HepG2 (cell line): ENCODE results near the gene CSTB. TPM values are rescaled to one million over a fixed set of nuclear protein-coding genes. Genes with fewer than 3 reads are reported as not detected.

Experiments
- AKAP8 ChIP-seq: sonication (generic); formaldehyde crosslinking; IDR thresholded peaks from 2 replicates; pipeline ENCODE4 v1.5.1; 2020; ENCODE audit warnings: mild to moderate bottlenecking, missing genetic modification reagents
- ASH2L ChIP-seq: fragments of 300-600, 200-600 bp; sonication (generic); IDR thresholded peaks from 2 replicates; pipeline ENCODE4 v1.7.0; 2017; ENCODE audit warnings: low read depth, mild to moderate bottlenecking, moderate library complexity, mixed read lengths, low read length; ENCODE audit not compliant: insufficient read length
- DNMT3B ChIP-seq: conservative IDR thresholded peaks from 2 replicates; pipeline ENCODE4 v1.6.1; 2016; ENCODE audit warnings: missing biosample characterization, control low read depth
- HDAC1 ChIP-seq: sonication (generic); formaldehyde crosslinking; IDR thresholded peaks from 2 replicates; pipeline ENCODE4 v1.5.1; 2020; ENCODE audit warnings: mild to moderate bottlenecking, missing genetic modification reagents
- HNRNPL ChIP-seq: fragments of 200-400 bp; formaldehyde crosslinking; IDR thresholded peaks from 2 replicates; pipeline ENCODE4 v1.6.1; 2017; ENCODE audit warnings: mild to moderate bottlenecking, low read depth, low read length
- JUN ChIP-seq: sonication (generic); formaldehyde crosslinking; IDR thresholded peaks from 2 replicates; pipeline ENCODE4 v1.4.0; 2020; ENCODE audit warnings: mild to moderate bottlenecking, missing genetic modification reagents
- KDM2A ChIP-seq: sonication (generic); formaldehyde crosslinking; IDR thresholded peaks from 2 replicates; pipeline ENCODE4 v1.4.0; 2020; ENCODE audit warnings: low read depth, missing genetic modification reagents, borderline replicate concordance
- LCORL ChIP-seq, 2 experiments: fragments of 450-650 bp in 1 of 2; sonication (generic) in 1 of 2; formaldehyde crosslinking in 1 of 2; IDR thresholded peaks; 2 replicates each; pipeline versions ENCODE4 v1.5.0 to v1.6.1; 2017 to 2020; ENCODE audit warnings: antibody characterized with exemption in 1 of 2, missing genetic modification reagents in 1 of 2
- MATR3 ChIP-seq: sonication (generic); formaldehyde crosslinking; IDR thresholded peaks from 2 replicates; pipeline ENCODE4 v1.4.0; 2020; ENCODE audit warnings: missing genetic modification reagents
- MEF2D ChIP-seq: sonication (generic); formaldehyde crosslinking; IDR thresholded peaks from 2 replicates; pipeline ENCODE4 v1.5.1; 2020; ENCODE audit warnings: mild to moderate bottlenecking, missing genetic modification reagents
- SALL1 ChIP-seq: sonication (generic); formaldehyde crosslinking; IDR thresholded peaks from 2 replicates; pipeline ENCODE4 v1.8.0; 2022; ENCODE audit warnings: mild to moderate bottlenecking, missing genetic modification reagents
- SATB2 ChIP-seq: sonication (generic); formaldehyde crosslinking; IDR thresholded peaks from 2 replicates; pipeline ENCODE4 v1.5.0; 2020; ENCODE audit warnings: missing genetic modification reagents
- ZBTB7A ChIP-seq: sonication (generic); formaldehyde crosslinking; IDR thresholded peaks from 2 replicates; pipeline ENCODE4 v1.8.0; 2022; ENCODE audit warnings: mild to moderate bottlenecking, missing genetic modification reagents
- ZIK1 ChIP-seq: sonication (generic); formaldehyde crosslinking; IDR thresholded peaks from 2 replicates; pipeline ENCODE4 v1.5.0; 2020; ENCODE audit warnings: mild to moderate bottlenecking, low read depth, missing genetic modification reagents, borderline replicate concordance
- ZNF124 ChIP-seq: sonication (generic); formaldehyde crosslinking; IDR thresholded peaks from 2 replicates; pipeline ENCODE4 v1.4.0; 2020; ENCODE audit warnings: missing genetic modification reagents
- ZNF326 ChIP-seq: sonication (generic); formaldehyde crosslinking; IDR thresholded peaks from 2 replicates; pipeline ENCODE4 v1.4.0; 2020; ENCODE audit warnings: missing genetic modification reagents, borderline replicate concordance
- ZNF383 ChIP-seq: sonication (generic); formaldehyde crosslinking; IDR thresholded peaks from 2 replicates; pipeline ENCODE4 v1.4.0; 2020; ENCODE audit warnings: missing genetic modification reagents, mild to moderate bottlenecking, borderline replicate concordance
- ZNF543 ChIP-seq: sonication (generic); formaldehyde crosslinking; IDR thresholded peaks from 2 replicates; pipeline ENCODE4 v1.4.0; 2020; ENCODE audit warnings: mild to moderate bottlenecking, missing genetic modification reagents
- ZNF557 ChIP-seq: sonication (generic); formaldehyde crosslinking; IDR thresholded peaks from 2 replicates; pipeline ENCODE4 v1.4.0; 2020; ENCODE audit warnings: missing genetic modification reagents
- ZNF724P ChIP-seq: sonication (generic); formaldehyde crosslinking; IDR thresholded peaks from 2 replicates; pipeline ENCODE4 v1.8.0; 2022; ENCODE audit warnings: missing genetic modification reagents, borderline replicate concordance
- polyA plus RNA-seq, 8 experiments: library from polyadenylated mRNA; depleted of rRNA in 3 of 8; stranded (reverse) in 7 of 8; unstranded in 1 of 8; fragments of >200 nt; fragmentation: Illumina TruSeq in 4 of 8; extraction: Trizol in 4 of 8; gene quantifications; 2 replicates each; pipeline versions ENCODE4 v1.2.1 to v1.2.3, GENCODE V29; 2011 to 2016; ENCODE audit warnings: low read depth in 4 of 8, missing spikeins in 1 of 8, mixed read lengths in 1 of 8; ENCODE audit not compliant: insufficient read depth in 1 of 8
- total RNA-seq, 5 experiments: library from RNA; depleted of rRNA; stranded (reverse); fragments of >200 nt; fragmentation: Illumina TruSeq; extraction: Trizol; gene quantifications; 2 replicates each; pipeline ENCODE4 v1.2.3, GENCODE V29; 2016; ENCODE audit warnings: low read depth in 1 of 5
- TF ChIP-seq, protein P1 (sequence below): sonication (generic); formaldehyde crosslinking; IDR thresholded peaks from 2 replicates; pipeline ENCODE4 v1.5.0; 2020; ENCODE audit warnings: missing genetic modification reagents
- TF ChIP-seq, protein P2 (sequence below): sonication (generic); formaldehyde crosslinking; IDR thresholded peaks from 2 replicates; pipeline ENCODE4 v1.8.0; 2022; ENCODE audit warnings: mild to moderate bottlenecking, missing genetic modification reagents, borderline replicate concordance
- TF ChIP-seq, protein P3 (sequence below): IDR thresholded peaks from 2 replicates; pipeline ENCODE4 v1.6.1; 2016; ENCODE audit warnings: missing biosample characterization, missing genetic modification reagents, low read depth
- TF ChIP-seq, protein P4 (sequence below): sonication (generic); formaldehyde crosslinking; IDR thresholded peaks from 2 replicates; pipeline ENCODE4 v1.4.0; 2020; ENCODE audit warnings: missing genetic modification reagents, mild to moderate bottlenecking, borderline replicate concordance

CSTB gene
- total and polyA plus RNA-seq, 2 of the 13 experiments (the other 11 are each of a cell fraction or from before 2014, with no cell fraction given) = 11.7 to 94.1 TPM

DNA sequence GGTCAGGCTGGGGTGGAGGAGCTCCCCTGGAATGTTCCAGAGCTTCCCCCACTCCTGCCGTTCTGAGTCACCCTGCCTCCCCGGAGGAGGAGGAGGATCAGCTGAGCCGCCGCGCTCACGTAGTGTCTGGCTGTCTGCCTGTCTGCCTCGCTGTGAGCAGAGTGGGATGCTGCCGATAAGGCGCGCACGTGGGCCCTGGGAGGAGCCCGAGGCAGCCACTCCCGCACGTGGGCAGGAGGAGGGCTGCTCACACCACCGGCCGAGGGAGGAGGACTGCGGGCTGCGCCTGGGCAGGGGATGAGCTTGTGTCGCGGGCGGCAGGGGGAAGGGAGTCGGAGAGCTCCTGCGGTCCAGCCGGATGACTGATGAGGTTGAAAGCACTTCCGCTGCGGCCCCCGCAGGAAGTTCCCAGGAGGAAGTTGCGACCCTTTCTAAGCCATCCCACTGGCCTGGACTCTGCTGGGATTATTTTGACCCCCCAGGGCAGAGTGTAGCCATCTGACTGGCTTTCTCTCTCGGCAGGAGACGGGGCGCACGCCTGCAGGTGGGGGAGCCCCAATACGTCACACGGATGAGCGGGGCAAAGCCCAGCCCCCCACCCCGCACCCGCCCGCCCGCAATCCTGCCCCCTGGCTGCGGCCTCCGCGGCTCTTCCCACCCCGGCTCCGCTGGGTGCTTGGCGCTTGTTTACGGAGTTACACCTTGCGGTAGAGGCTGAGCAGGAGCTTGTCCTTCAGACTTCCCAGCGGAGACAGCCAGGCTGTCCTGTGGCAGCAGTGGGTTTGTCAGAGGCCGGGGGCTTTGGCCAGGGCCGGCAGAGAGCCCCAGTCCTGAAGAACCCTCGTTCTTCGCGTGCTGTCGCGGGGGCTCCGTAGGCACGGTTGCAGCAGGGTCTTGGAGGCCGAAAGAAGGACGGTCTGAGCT is 47.4 kb downstream of the CSTB start (continued):
- peak; percentile 75; the same call in 1 of the 2 replicates for TF ChIP-seq JUN (CRISPR knock-in tag)
- 0 out of 2 replicates have a peak, but pooled peaks have one; percentile 23 for TF ChIP-seq ZNF543 (CRISPR knock-in tag)
- TF ChIP-seq, protein P1, sequence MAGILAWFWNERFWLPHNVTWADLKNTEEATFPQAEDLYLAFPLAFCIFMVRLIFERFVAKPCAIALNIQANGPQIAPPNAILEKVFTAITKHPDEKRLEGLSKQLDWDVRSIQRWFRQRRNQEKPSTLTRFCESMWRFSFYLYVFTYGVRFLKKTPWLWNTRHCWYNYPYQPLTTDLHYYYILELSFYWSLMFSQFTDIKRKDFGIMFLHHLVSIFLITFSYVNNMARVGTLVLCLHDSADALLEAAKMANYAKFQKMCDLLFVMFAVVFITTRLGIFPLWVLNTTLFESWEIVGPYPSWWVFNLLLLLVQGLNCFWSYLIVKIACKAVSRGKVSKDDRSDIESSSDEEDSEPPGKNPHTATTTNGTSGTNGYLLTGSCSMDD (CRISPR knock-in tag) = no peak
- no peak for TF ChIP-seq ZBTB7A (CRISPR knock-in tag)
- peak; percentile 68; the same call in 1 of the 2 replicates for TF ChIP-seq ZNF124 (CRISPR knock-in tag)
- peak; percentile 64 for TF ChIP-seq MEF2D (CRISPR knock-in tag)
- peak; percentile 72 for TF ChIP-seq ZNF724P (CRISPR knock-in tag)
- peak; percentile 94 for TF ChIP-seq ASH2L
- peak; percentile 98 for TF ChIP-seq HDAC1 (CRISPR knock-in tag)
- TF ChIP-seq, protein P2, sequence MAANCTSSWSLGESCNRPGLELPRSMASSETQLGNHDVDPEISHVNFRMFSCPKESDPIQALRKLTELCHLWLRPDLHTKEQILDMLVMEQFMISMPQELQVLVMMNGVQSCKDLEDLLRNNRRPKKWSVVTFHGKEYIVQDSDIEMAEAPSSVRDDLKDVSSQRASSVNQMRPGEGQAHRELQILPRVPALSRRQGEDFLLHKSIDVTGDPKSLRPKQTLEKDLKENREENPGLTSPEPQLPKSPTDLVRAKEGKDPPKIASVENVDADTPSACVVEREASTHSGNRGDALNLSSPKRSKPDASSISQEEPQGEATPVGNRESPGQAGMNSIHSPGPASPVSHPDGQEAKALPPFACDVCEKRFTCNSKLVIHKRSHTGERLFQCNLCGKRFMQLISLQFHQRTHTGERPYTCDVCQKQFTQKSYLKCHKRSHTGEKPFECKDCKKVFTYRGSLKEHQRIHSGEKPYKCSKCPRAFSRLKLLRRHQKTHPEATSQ (CRISPR knock-in tag) = peak; percentile 84; the same call in 1 of the 2 replicates
- TF ChIP-seq ZNF557 = 0 out of 2 replicates have a peak, but pooled peaks have one; percentile 42
- 0 out of 2 replicates have a peak, but pooled peaks have one; percentile 45 for TF ChIP-seq HNRNPL
- peak; percentile 94 for TF ChIP-seq KDM2A (CRISPR knock-in tag)
- TF ChIP-seq, protein P3, sequence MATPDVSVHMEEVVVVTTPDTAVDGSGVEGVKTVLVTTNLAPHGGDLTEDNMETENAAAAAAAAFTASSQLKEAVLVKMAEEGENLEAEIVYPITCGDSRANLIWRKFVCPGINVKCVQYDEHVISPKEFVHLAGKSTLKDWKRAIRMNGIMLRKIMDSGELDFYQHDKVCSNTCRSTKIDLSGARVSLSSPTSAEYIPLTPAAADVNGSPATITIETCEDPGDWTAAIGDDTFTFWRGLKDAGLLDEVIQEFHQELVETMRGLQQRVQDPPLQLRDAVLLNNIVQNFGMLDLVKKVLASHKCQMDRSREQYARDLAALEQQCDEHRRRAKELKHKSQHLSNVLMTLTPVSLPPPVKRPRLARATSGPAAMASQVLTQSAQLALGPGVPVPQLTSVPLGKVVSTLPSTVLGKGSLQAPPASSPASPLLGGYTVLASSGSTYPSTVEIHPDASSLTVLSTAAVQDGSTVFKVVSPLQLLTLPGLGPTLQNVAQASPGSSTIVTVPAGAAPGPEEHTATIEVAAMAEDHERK (CRISPR knock-in tag) = no peak
- TF ChIP-seq AKAP8 (CRISPR knock-in tag) = peak; percentile 96
- TF ChIP-seq, protein P4, sequence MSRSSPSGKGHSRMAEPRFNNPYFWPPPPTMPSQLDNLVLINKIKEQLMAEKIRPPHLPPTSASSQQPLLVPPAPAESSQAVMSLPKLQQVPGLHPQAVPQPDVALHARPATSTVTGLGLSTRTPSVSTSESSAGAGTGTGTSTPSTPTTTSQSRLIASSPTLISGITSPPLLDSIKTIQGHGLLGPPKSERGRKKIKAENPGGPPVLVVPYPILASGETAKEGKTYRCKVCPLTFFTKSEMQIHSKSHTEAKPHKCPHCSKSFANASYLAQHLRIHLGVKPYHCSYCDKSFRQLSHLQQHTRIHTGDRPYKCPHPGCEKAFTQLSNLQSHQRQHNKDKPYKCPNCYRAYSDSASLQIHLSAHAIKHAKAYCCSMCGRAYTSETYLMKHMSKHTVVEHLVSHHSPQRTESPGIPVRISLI (CRISPR knock-in tag) = peak; percentile 27; the same call in 1 of the 2 replicates
- TF ChIP-seq SALL1 = peak; percentile 84
- peak; percentile 30; the same call in 1 of the 2 replicates for TF ChIP-seq ZIK1 (CRISPR knock-in tag)
- TF ChIP-seq SATB2 (CRISPR knock-in tag) = no peak
- TF ChIP-seq ZNF383 (CRISPR knock-in tag) = no peak
- TF ChIP-seq LCORL (IDR thresholded peaks at IDR 0.05) = no peak
- TF ChIP-seq LCORL (CRISPR knock-in tag; IDR thresholded peaks at IDR 0.05) = peak; percentile 77
- TF ChIP-seq DNMT3B = peak; percentile 87; the same call in 1 of the 2 replicates
- TF ChIP-seq ZNF326 (CRISPR knock-in tag) = 0 out of 2 replicates have a peak, but pooled peaks have one; percentile 26
- TF ChIP-seq MATR3 (CRISPR knock-in tag) = no peak
